HEK293T (cell line): Measurements from ENCODE around the gene PTRH1.

Experiments
- CTCF ChIA-PET: fragments of 350-600 bp; formaldehyde crosslinking; extraction: SDS; loops from one replicate; lab custom pipeline; 2021; ENCODE audit warnings: antibody characterized with exemption, inconsistent platforms; lab: Yijun Ruan, JAX
- POLR2A ChIA-PET: fragments of 350-600 bp; formaldehyde crosslinking; extraction: SDS; loops from one replicate; lab custom pipeline; 2020; ENCODE audit warnings: antibody characterized with exemption, inconsistent platforms; lab: Yijun Ruan, JAX
- DNase-seq: peaks from one replicate; pipeline ENCODE4 v3.0.0; 2012; ENCODE audit warnings: mixed read lengths; ENCODE audit errors: extremely low spot score
- ARNT ChIP-seq: fragments of 450-650 bp; IDR thresholded peaks from 2 replicates; pipeline ENCODE4 v1.6.1; 2017; ENCODE audit warnings: mild to moderate bottlenecking
- BHLHE40 ChIP-seq: fragments of 450-650 bp; IDR thresholded peaks from 2 replicates; pipeline ENCODE4 v1.6.1; 2016; ENCODE audit warnings: mild to moderate bottlenecking, moderate library complexity, borderline replicate concordance
- CTBP1 ChIP-seq: fragments of 450-650 bp; IDR thresholded peaks from 2 replicates; pipeline ENCODE4 v1.6.1; 2016; ENCODE audit warnings: borderline replicate concordance
- ELF4 ChIP-seq: fragments of 450-650 bp; IDR thresholded peaks from 2 replicates; pipeline ENCODE4 v1.6.1; 2017; ENCODE audit warnings: antibody characterized with exemption
- FOXA1 ChIP-seq: fragments of 450-650 bp; IDR thresholded peaks from 2 replicates; pipeline ENCODE4 v1.6.1; 2016; ENCODE audit warnings: mild to moderate bottlenecking
- FOXK2 ChIP-seq: fragments of 450-650 bp; IDR thresholded peaks from 2 replicates; pipeline ENCODE4 v1.6.1; 2016; ENCODE audit warnings: mild to moderate bottlenecking
- FOXM1 ChIP-seq: fragments of 450-650 bp; IDR thresholded peaks from 2 replicates; pipeline ENCODE4 v1.6.1; 2017; ENCODE audit warnings: mild to moderate bottlenecking, borderline replicate concordance
- HDGF ChIP-seq: fragments of 450-650 bp; IDR thresholded peaks from 2 replicates; pipeline ENCODE4 v1.6.1; 2017; ENCODE audit warnings: antibody characterized with exemption, borderline replicate concordance
- L3MBTL2 ChIP-seq: fragments of 450-650 bp; conservative IDR thresholded peaks from 2 replicates; pipeline ENCODE4 v1.6.1; 2016; ENCODE audit warnings: mild to moderate bottlenecking
- LEF1 ChIP-seq: fragments of 450-650 bp; IDR thresholded peaks from 2 replicates; pipeline ENCODE4 v1.6.1; 2017; ENCODE audit warnings: mild to moderate bottlenecking, borderline replicate concordance
- NFRKB ChIP-seq: fragments of 450-650 bp; IDR thresholded peaks from 2 replicates; pipeline ENCODE4 v1.6.1; 2016; ENCODE audit warnings: mild to moderate bottlenecking, moderate library complexity
- PKNOX1 ChIP-seq: fragments of 450-650 bp; IDR thresholded peaks from 2 replicates; pipeline ENCODE4 v1.6.1; 2016
- SP1 ChIP-seq: fragments of 450-650 bp; IDR thresholded peaks from 2 replicates; pipeline ENCODE4 v1.6.1; 2017
- SUZ12 ChIP-seq: fragments of 450-650 bp; IDR thresholded peaks from 2 replicates; pipeline ENCODE4 v1.6.1; 2016; ENCODE audit warnings: mild to moderate bottlenecking
- TARDBP ChIP-seq: fragments of 450-650 bp; IDR thresholded peaks from 2 replicates; pipeline ENCODE4 v1.6.1; 2016
- ZNF384 ChIP-seq: fragments of 450-650 bp; IDR thresholded peaks from 2 replicates; pipeline ENCODE4 v1.6.1; 2016

The PTRH1 gene

GRCh38 chr9:127729522-127730256 is 14.2 kb upstream of the PTRH1 start:
- ChIA-PET POLR2A (no interaction called here), CTCF (no interaction called here)
- no peak for DNase-seq

DNA sequence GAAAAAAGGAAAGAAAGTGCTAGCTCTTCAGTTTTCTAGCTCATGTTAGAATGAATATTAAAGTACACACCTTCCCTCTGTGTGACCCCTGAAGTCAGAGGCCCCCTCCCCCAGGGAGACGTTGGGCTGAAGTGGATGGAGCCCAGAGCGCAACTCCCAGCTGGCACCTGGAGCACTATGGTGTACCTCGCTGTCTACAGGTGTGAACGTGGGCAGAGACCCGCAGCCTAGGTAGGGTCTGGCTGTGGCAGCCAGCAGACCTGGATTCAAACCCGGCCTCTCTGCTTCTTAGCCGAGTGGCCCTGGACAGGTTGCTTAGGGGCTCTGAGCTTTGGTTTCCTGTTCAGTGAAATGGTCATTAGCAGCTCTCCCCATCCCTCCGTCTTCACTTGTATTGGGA is 13.3 kb upstream of the PTRH1 start:
- TF ChIP-seq ARNT (no peak), ZNF384 (no peak), SP1 (no peak), FOXA1 (no peak), HDGF (no peak), L3MBTL2 (no peak), PKNOX1 (no peak), SUZ12 (no peak), LEF1 (no peak)
- DNase-seq: no peak
- CTCF ChIA-PET: interaction anchor here (0.5 kb wide), 1 partner anchor 203 kb away, joined by 4 read pairs; no protein-coding TSS in a partner anchor
- POLR2A ChIA-PET: no interaction called here

More at GRCh38 chr9:127729522-127730256, 14.2 kb upstream of the PTRH1 start:
- no peak for TF ChIP-seq LEF1
- no peak for TF ChIP-seq FOXA1
- no peak for TF ChIP-seq ZNF384
- TF ChIP-seq FOXK2: no peak
- TF ChIP-seq CTBP1: no peak
- no peak for TF ChIP-seq HDGF
- TF ChIP-seq PKNOX1: no peak

GRCh38 chr9:127726871-127727270 is 11.4 kb upstream of the PTRH1 start:
- no peak for TF ChIP-seq FOXM1
- TF ChIP-seq FOXA1: no peak
- no peak for TF ChIP-seq SP1
- TF ChIP-seq PKNOX1: no peak
- TF ChIP-seq CTBP1: no peak
- no peak for TF ChIP-seq LEF1
- no peak for TF ChIP-seq BHLHE40
- no peak for TF ChIP-seq L3MBTL2
- TF ChIP-seq ZNF384: no peak
- no peak for TF ChIP-seq SUZ12
- TF ChIP-seq NFRKB: no peak
- no peak for TF ChIP-seq FOXK2
- TF ChIP-seq HDGF: no peak
- TF ChIP-seq TARDBP: no peak
- no peak for TF ChIP-seq ELF4
- CTCF ChIA-PET: interaction anchor here (0.7 to 2.2 kb wide), 2 partner anchors 8 to 357 kb away, joined by 3 to 10 read pairs; partner anchors contain the start of gene TOR2A
- DNase-seq: no peak
- POLR2A ChIA-PET: no interaction called here

DNA sequence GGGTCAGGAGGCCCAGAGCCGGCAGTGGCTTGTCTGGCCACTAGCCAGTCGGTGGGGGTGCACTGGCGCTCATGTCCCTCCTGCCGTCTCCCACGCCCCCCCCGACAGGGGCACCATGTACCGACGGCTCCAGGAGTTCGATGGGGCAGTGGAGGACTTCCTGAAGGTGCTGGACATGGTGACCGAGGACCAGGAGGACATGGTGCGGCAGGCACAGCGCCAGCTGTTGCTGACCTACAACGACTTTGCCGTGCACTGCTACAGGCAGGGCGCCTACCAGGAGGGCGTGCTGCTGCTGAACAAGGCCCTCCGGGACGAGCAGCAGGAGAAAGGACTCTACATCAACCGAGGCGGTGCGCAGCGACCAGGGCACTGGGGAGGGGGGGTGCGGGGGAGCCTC is 8.5 kb upstream of the PTRH1 start:
- ChIA-PET CTCF (no interaction called here), POLR2A (interaction anchor here (1.2 kb wide), 1 partner anchor 11 kb away, joined by 3 read pairs; no protein-coding TSS in a partner anchor)
- no peak for TF ChIP-seq LEF1
- TF ChIP-seq FOXK2: no peak
- no peak for TF ChIP-seq BHLHE40
- TF ChIP-seq SP1: no peak
- TF ChIP-seq ARNT: no peak
- TF ChIP-seq TARDBP: no peak
- TF ChIP-seq HDGF: no peak
- TF ChIP-seq NFRKB: no peak
- no peak for TF ChIP-seq ELF4
- TF ChIP-seq CTBP1: no peak
- no peak for TF ChIP-seq L3MBTL2
- TF ChIP-seq ZNF384: no peak
- TF ChIP-seq FOXA1: no peak
- no peak for TF ChIP-seq PKNOX1
- no peak for TF ChIP-seq SUZ12
- no peak for TF ChIP-seq FOXM1
- DNase-seq: no peak

- no peak for TF ChIP-seq SP1
- no peak for TF ChIP-seq FOXM1
- no peak for TF ChIP-seq ZNF384
- no peak for TF ChIP-seq NFRKB
- TF ChIP-seq SUZ12: no peak
- TF ChIP-seq CTBP1: no peak
- no peak for TF ChIP-seq L3MBTL2
- TF ChIP-seq HDGF: no peak
- TF ChIP-seq BHLHE40: no peak
- TF ChIP-seq TARDBP: no peak
- TF ChIP-seq LEF1: no peak
- no peak for TF ChIP-seq FOXK2
- no peak for DNase-seq
- CTCF ChIA-PET: no interaction called here
- POLR2A ChIA-PET: interaction anchor here (1.2 kb wide), 1 partner anchor 11 kb away, joined by 3 read pairs; no protein-coding TSS in a partner anchor
Measured at GRCh38 chr9:127723444-127723843, 8.0 kb upstream of the PTRH1 start.
